HepG2 (cell line): Measurements from ENCODE around the gene ACP1. TPM values are rescaled to one million over a fixed set of nuclear protein-coding genes. Genes with fewer than 3 reads are reported as not detected.
"Not testable (repeated sequence)": the region's sequence is repeated elsewhere in the genome, so short reads cannot be mapped to it uniquely, and the experiment has no call there.

Experiments used
- ATAC-seq: fragments of 200-7000 bp; cut with Tn5 transposase; 3 replicates; pipeline ENCODE4 v1.9.1; 2020; ENCODE audit warnings: mild to moderate bottlenecking, moderate library complexity
- BruUV-seq: library from RNA; stranded (reverse); fragments of 400-500 nt; replicated peaks from 2 replicates; lab custom pipeline; 2021; lab: Mats Ljungman, UMichigan
- CTCF ChIA-PET: fragments of 300-600 bp; formaldehyde crosslinking; extraction: SDS; loops from one replicate; lab custom pipeline; 2021; ENCODE audit warnings: low total read pairs, inconsistent platforms, low intra/inter-chr PET ratio; lab: Yijun Ruan, JAX
- POLR2A ChIA-PET: fragments of 350-600 bp; sonication (Branson Sonifier 250); formaldehyde crosslinking; loops from one replicate; lab custom pipeline; 2020; ENCODE audit warnings: antibody characterized with exemption, inconsistent platforms; lab: Yijun Ruan, JAX
- DNase-seq: peaks from one replicate; pipeline ENCODE4 v3.0.0-alpha.2; 2015; ENCODE audit warnings: low spot score
- FAIRE-seq: peaks from 3 replicates; lab custom pipeline; 2011; peaks lifted over from hg19 to GRCh38; lab: Jason Lieb, UNC
- H2AFZ ChIP-seq: one replicate; pipeline ENCODE4 v1.6.1; 2011; ENCODE audit warnings: low read length, inconsistent platforms
- H3K27ac ChIP-seq: fragments of 300-600 bp; 3 replicates; pipeline ENCODE4 v1.8.0; 2011; ENCODE audit warnings: mixed run types, mild to moderate bottlenecking, mixed read lengths, low read length, inconsistent platforms; ENCODE audit not compliant: insufficient read depth; ENCODE audit errors: extremely low read length
- H3K27me3 ChIP-seq, 2 experiments: fragments of 200-600 bp in 1 of 2; 2 replicates in 1 of 2; 3 replicates in 1 of 2; pipeline versions ENCODE4 v1.6.0 to v1.8.0; 2011; ENCODE audit warnings: low read length in 2 of 2, mild to moderate bottlenecking in 2 of 2, moderate library complexity in 2 of 2, inconsistent platforms in 1 of 2; ENCODE audit not compliant: insufficient read depth in 2 of 2, control insufficient read depth in 1 of 2
- H3K36me3 ChIP-seq, 2 experiments: fragments of 200-600 bp in 1 of 2; replicated peaks in 1 of 2; 2 replicates in 1 of 2; 3 replicates in 1 of 2; pipeline versions ENCODE4 v1.5.1 to v1.8.0; 2011; ENCODE audit warnings: low read length in 2 of 2, inconsistent platforms in 1 of 2; ENCODE audit not compliant: insufficient read depth in 2 of 2, control insufficient read depth in 1 of 2
- H3K4me1 ChIP-seq: 2 replicates; pipeline ENCODE4 v1.5.1; 2012; ENCODE audit warnings: low read length, inconsistent platforms; ENCODE audit not compliant: insufficient read depth
- H3K4me2 ChIP-seq: 2 replicates; pipeline ENCODE4 v1.6.0; 2011; ENCODE audit warnings: low read depth, low read length, inconsistent platforms
- H3K4me3 ChIP-seq, 3 experiments: fragments of 200-600 bp in 1 of 3; sonication (generic), shearing (Covaris generic) in 1 of 3; replicated peaks in 1 of 3; 2 replicates each; pipeline ENCODE4 v1.5.1; 2011 to 2016; ENCODE audit warnings: low read length in 3 of 3, inconsistent platforms in 2 of 3, low read depth in 2 of 3, mild to moderate bottlenecking in 2 of 3, control low read depth in 1 of 3, mixed read lengths in 1 of 3; ENCODE audit not compliant: insufficient read depth in 1 of 3
- H3K79me2 ChIP-seq: one replicate; pipeline ENCODE4 v1.6.1; 2011; ENCODE audit warnings: low read length, inconsistent platforms; ENCODE audit not compliant: insufficient read depth
- H3K9ac ChIP-seq: 2 replicates; pipeline ENCODE4 v1.6.0; 2011; ENCODE audit warnings: mild to moderate bottlenecking, low read depth, low read length, inconsistent platforms; ENCODE audit not compliant: insufficient read depth
- H3K9me3 ChIP-seq: 2 replicates; pipeline ENCODE4 v1.5.1; 2012; ENCODE audit warnings: mild to moderate bottlenecking, low read length
- H4K20me1 ChIP-seq: 2 replicates; pipeline ENCODE4 v1.6.0; 2011; ENCODE audit warnings: inconsistent platforms, mild to moderate bottlenecking, low read length, moderate library complexity; ENCODE audit not compliant: insufficient read depth
- CHD2 ChIP-seq: IDR thresholded peaks from 2 replicates; pipeline ENCODE4 v1.6.1; 2011; ENCODE audit warnings: low read depth, low read length, improper control_type of control experiment
- SUZ12 ChIP-seq: fragments of 150-350 bp; IDR thresholded peaks from 2 replicates; pipeline ENCODE4 v1.6.1; 2014; ENCODE audit warnings: low read depth, low read length
- ZMYM3 ChIP-seq: sonication (generic); formaldehyde crosslinking; IDR thresholded peaks from 2 replicates; pipeline ENCODE4 v1.5.1; 2020; ENCODE audit warnings: mild to moderate bottlenecking, missing genetic modification reagents
- ZNF431 ChIP-seq: sonication (generic); formaldehyde crosslinking; IDR thresholded peaks from 2 replicates; pipeline ENCODE4 v1.9.0; 2022; ENCODE audit warnings: missing genetic modification reagents, low read depth, mild to moderate bottlenecking, borderline replicate concordance
- ZNF652 ChIP-seq: IDR thresholded peaks from 2 replicates; pipeline ENCODE4 v1.6.1; 2016; ENCODE audit warnings: low read depth, borderline replicate concordance
- WGBS: methylation state at CpG from one replicate; pipeline ENCODE4 v1.1.6; 2017; ENCODE audit warnings: low lambda C conversion rate; 5-methylcytosine and 5-hydroxymethylcytosine counted together
- in situ Hi-C: cut with HindIII; loops from 2 replicates; pipeline ENCODE4 v1.10.0; 2017; ENCODE audit warnings: low pct_unique_long_range_greater_than_20kb; ENCODE audit not compliant: extremely low pct_ligation_motif_present
- intact Hi-C: fragments of 100-400 bp; cut with micrococcal nuclease; formaldehyde crosslinking; loops from one replicate; pipeline ENCODE4 v1.10.0; 2022; ENCODE audit not compliant: unreplicated experiment
- polyA plus RNA-seq, 8 experiments: library from polyadenylated mRNA; depleted of rRNA in 3 of 8; stranded (reverse) in 7 of 8; unstranded in 1 of 8; fragments of >200 nt; fragmentation: Illumina TruSeq in 4 of 8; extraction: Trizol in 4 of 8; gene quantifications; 2 replicates each; pipeline versions ENCODE4 v1.2.1 to v1.2.3, GENCODE V29; 2011 to 2016; ENCODE audit warnings: low read depth in 4 of 8, missing spikeins in 1 of 8, mixed read lengths in 1 of 8; ENCODE audit not compliant: insufficient read depth in 1 of 8
- total RNA-seq, 5 experiments: library from RNA; depleted of rRNA; stranded (reverse); fragments of >200 nt; fragmentation: Illumina TruSeq; extraction: Trizol; gene quantifications; 2 replicates each; pipeline ENCODE4 v1.2.3, GENCODE V29; 2016; ENCODE audit warnings: low read depth in 1 of 5

ACP1 gene
- total and polyA plus RNA-seq, 2 of the 13 experiments (the other 11 are each of a cell fraction or from before 2014, with no cell fraction given): 246 to 348 TPM

GRCh38 chr2:314561-315336 is 50.0 kb downstream of the ACP1 start:
- POLR2A ChIA-PET: no interaction called here
- no peaks in the 10 kb centered on the region for H3K79me2 ChIP-seq
- H3K9ac ChIP-seq: no peak overlapping the region
- H3K4me1 ChIP-seq: no peaks in the 10 kb centered on the region
- WGBS: 68% methylated on average over 56 of the region's 56 CpGs
- DNase-seq (no peak), FAIRE-seq (no peak), ATAC-seq (no peak)
- H3K27me3 ChIP-seq: peaks cover 0 to 46% of the 10 kb centered on the region in 2 experiments; a peak in 4 of 5 replicates
- H3K36me3 ChIP-seq: no peaks in the 10 kb centered on the region
- no peak overlapping the region for H2AFZ ChIP-seq
- no peak overlapping the region for H3K4me2 ChIP-seq
- H3K9me3 ChIP-seq: no peaks in the 10 kb centered on the region
- BruUV-seq: no TSS peak
- no peaks in the 10 kb centered on the region for H4K20me1 ChIP-seq
- no peak overlapping the region for H3K4me3 ChIP-seq
- in situ Hi-C loops: no loop called here
- H3K27ac ChIP-seq: no peak overlapping the region
- TF ChIP-seq SUZ12 (0 out of 2 replicates have a peak, but pooled peaks have one; percentile 3), ZMYM3 (no peak), ZNF652 (no peak)
- TF ChIP-seq, all 625 proteins: peak for 1
- CTCF ChIA-PET: no interaction called here
- intact Hi-C loops: no loop called here

GRCh38 chr2:315925-316324 is 51.2 kb downstream of the ACP1 start:
- TF ChIP-seq CHD2 (peak; percentile 39; the same call in 1 of the 2 replicates), ZNF431 (CRISPR knock-in tag) (0 out of 2 replicates have a peak, but pooled peaks have one; percentile 62)
- H3K9ac ChIP-seq, intact Hi-C loops, BruUV-seq, H3K79me2 ChIP-seq, DNase-seq, H2AFZ ChIP-seq, H3K4me2 ChIP-seq, ATAC-seq, POLR2A ChIA-PET, H3K4me1 ChIP-seq, H3K27ac ChIP-seq, FAIRE-seq, H3K4me3 ChIP-seq, in situ Hi-C loops, CTCF ChIA-PET, H3K36me3 ChIP-seq, H3K9me3 ChIP-seq, H4K20me1 ChIP-seq: not testable (repeated sequence)
- H3K27me3 ChIP-seq: peaks cover 0 to 38% of the 10 kb centered on the region in 2 experiments; a peak in 4 of 5 replicates
- WGBS: 0% methylated on average over 6 of the region's 6 CpGs
